ENCODE results near the gene CCT3. TPM values are rescaled to one million over a fixed set of nuclear protein-coding genes. Genes with fewer than 3 reads are reported as not detected.

CCT3 gene
- total and polyA plus RNA-seq, 2 experiments from 2014 or later, result 405 to 618 TPM

- DNase-seq (ENCODE audit: low spot score) (peak; percentile 95), ATAC-seq (peak; percentile 98)
- peak overlapping the region; percentile 48; the same call in 1 of the 2 replicates for H2AFZ ChIP-seq
- H3K36me3 ChIP-seq (ENCODE audit: insufficient read depth), result no peaks in the 10 kb centered on the region
- no peak overlapping the region for H3K27ac ChIP-seq (ENCODE audit: low read depth)
- H3K27me3 Mint-ChIP-seq (ENCODE audit: insufficient read depth, low read depth, poor library complexity), result peaks cover 6% of the 10 kb centered on the region
- H3F3A ChIP-seq (replicated peaks; ENCODE audit: low read depth), result peaks cover 5% of the 10 kb centered on the region
- peak overlapping the region; percentile 83 for H3K4me2 ChIP-seq
- H3K36me3 Mint-ChIP-seq (ENCODE audit: low read depth), result peaks cover 2% of the 10 kb centered on the region; the same call in 1 of the 3 replicates
- H3K4me1 Mint-ChIP-seq, result peaks cover 5% of the 10 kb centered on the region
- peak overlapping the region; percentile 81 for H3K4me3 Mint-ChIP-seq
- no peaks in the 10 kb centered on the region for H3K79me2 ChIP-seq (replicated peaks; ENCODE audit: insufficient read depth)
- TF ChIP-seq POLR2AphosphoS5 (IDR thresholded peaks at IDR 0.05; ENCODE audit: low read depth) (peak; percentile 67), ZNF331 (CRISPR knock-in tag; IDR thresholded peaks at IDR 0.05; ENCODE audit: low read depth) (no peak)
- no peaks in the 10 kb centered on the region for H3K27me3 ChIP-seq (ENCODE audit: insufficient read depth)
- no peaks in the 10 kb centered on the region for H3K9me3 Mint-ChIP-seq
- H3K9me2 ChIP-seq (ENCODE audit: insufficient read depth), result no peaks in the 10 kb centered on the region
- H4K20me1 ChIP-seq (replicated peaks; ENCODE audit: insufficient read depth), result 0 out of 2 replicates have a peak, but pooled peaks cover 2% of the 10 kb centered on the region
- peak overlapping the region; percentile 59 for H3K4me3 ChIP-seq
- H3K4me1 ChIP-seq (ENCODE audit: insufficient read depth), result no peaks in the 10 kb centered on the region; the same call in 1 of the 2 replicates
- peak overlapping the region; percentile 89 for H3K27ac Mint-ChIP-seq
These were observed 46.6 kb downstream of the CCT3 start for GRCh38 chr1:156291226-156292061.

DNA sequence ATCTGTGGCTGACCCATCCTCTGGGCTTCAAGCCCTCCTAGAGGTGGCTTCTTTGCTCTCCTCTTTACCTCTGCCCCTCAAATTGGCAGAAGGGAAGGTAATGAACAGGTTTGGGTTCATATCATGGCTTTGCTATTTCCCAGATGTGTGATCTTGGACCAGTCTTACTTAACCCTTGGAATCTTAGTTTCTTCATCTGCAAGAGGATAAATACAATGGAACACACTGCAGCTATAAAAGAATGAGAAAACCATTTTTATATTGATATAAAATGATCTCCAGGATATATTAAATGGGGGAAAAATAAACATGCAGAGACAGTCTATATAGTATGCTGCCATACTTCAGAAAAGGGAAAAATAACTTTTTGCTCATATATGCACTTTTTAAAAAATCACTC lies 48.2 kb downstream of the CCT3 start:
- H3K4me1 Mint-ChIP-seq, result peaks cover 3% of the 10 kb centered on the region
- Histone ChIP-seq H2AFZ (no peak overlapping the region), H3K36me3 (ENCODE audit: insufficient read depth) (no peaks in the 10 kb centered on the region), H3K9me2 (ENCODE audit: insufficient read depth) (no peaks in the 10 kb centered on the region), H3K27ac (ENCODE audit: low read depth) (no peak overlapping the region), H3F3A (replicated peaks; ENCODE audit: low read depth) (peaks cover 5% of the 10 kb centered on the region; the same call in 1 of the 2 replicates), H3K4me2 (no peak overlapping the region), H3K79me2 (replicated peaks; ENCODE audit: insufficient read depth) (no peaks in the 10 kb centered on the region), H4K20me1 (replicated peaks; ENCODE audit: insufficient read depth) (0 out of 2 replicates have a peak, but pooled peaks cover 2% of the 10 kb centered on the region), H3K4me3 (no peak overlapping the region), H3K27me3 (ENCODE audit: insufficient read depth) (no peaks in the 10 kb centered on the region), H3K4me1 (ENCODE audit: insufficient read depth) (no peaks in the 10 kb centered on the region; the same call in 1 of the 2 replicates)
- no peak overlapping the region for H3K27ac Mint-ChIP-seq
- H3K36me3 Mint-ChIP-seq (ENCODE audit: low read depth), result peaks cover 2% of the 10 kb centered on the region; the same call in 1 of the 3 replicates
- no peaks in the 10 kb centered on the region for H3K9me3 Mint-ChIP-seq
- no peak overlapping the region for H3K4me3 Mint-ChIP-seq
- peaks cover 9% of the 10 kb centered on the region for H3K27me3 Mint-ChIP-seq (ENCODE audit: insufficient read depth, low read depth, poor library complexity)
- DNase-seq (ENCODE audit: low spot score) (no peak), ATAC-seq (no peak)
- TF ChIP-seq POLR2AphosphoS5 (IDR thresholded peaks at IDR 0.05; ENCODE audit: low read depth), result no peak
- TF ChIP-seq, protein P1, sequence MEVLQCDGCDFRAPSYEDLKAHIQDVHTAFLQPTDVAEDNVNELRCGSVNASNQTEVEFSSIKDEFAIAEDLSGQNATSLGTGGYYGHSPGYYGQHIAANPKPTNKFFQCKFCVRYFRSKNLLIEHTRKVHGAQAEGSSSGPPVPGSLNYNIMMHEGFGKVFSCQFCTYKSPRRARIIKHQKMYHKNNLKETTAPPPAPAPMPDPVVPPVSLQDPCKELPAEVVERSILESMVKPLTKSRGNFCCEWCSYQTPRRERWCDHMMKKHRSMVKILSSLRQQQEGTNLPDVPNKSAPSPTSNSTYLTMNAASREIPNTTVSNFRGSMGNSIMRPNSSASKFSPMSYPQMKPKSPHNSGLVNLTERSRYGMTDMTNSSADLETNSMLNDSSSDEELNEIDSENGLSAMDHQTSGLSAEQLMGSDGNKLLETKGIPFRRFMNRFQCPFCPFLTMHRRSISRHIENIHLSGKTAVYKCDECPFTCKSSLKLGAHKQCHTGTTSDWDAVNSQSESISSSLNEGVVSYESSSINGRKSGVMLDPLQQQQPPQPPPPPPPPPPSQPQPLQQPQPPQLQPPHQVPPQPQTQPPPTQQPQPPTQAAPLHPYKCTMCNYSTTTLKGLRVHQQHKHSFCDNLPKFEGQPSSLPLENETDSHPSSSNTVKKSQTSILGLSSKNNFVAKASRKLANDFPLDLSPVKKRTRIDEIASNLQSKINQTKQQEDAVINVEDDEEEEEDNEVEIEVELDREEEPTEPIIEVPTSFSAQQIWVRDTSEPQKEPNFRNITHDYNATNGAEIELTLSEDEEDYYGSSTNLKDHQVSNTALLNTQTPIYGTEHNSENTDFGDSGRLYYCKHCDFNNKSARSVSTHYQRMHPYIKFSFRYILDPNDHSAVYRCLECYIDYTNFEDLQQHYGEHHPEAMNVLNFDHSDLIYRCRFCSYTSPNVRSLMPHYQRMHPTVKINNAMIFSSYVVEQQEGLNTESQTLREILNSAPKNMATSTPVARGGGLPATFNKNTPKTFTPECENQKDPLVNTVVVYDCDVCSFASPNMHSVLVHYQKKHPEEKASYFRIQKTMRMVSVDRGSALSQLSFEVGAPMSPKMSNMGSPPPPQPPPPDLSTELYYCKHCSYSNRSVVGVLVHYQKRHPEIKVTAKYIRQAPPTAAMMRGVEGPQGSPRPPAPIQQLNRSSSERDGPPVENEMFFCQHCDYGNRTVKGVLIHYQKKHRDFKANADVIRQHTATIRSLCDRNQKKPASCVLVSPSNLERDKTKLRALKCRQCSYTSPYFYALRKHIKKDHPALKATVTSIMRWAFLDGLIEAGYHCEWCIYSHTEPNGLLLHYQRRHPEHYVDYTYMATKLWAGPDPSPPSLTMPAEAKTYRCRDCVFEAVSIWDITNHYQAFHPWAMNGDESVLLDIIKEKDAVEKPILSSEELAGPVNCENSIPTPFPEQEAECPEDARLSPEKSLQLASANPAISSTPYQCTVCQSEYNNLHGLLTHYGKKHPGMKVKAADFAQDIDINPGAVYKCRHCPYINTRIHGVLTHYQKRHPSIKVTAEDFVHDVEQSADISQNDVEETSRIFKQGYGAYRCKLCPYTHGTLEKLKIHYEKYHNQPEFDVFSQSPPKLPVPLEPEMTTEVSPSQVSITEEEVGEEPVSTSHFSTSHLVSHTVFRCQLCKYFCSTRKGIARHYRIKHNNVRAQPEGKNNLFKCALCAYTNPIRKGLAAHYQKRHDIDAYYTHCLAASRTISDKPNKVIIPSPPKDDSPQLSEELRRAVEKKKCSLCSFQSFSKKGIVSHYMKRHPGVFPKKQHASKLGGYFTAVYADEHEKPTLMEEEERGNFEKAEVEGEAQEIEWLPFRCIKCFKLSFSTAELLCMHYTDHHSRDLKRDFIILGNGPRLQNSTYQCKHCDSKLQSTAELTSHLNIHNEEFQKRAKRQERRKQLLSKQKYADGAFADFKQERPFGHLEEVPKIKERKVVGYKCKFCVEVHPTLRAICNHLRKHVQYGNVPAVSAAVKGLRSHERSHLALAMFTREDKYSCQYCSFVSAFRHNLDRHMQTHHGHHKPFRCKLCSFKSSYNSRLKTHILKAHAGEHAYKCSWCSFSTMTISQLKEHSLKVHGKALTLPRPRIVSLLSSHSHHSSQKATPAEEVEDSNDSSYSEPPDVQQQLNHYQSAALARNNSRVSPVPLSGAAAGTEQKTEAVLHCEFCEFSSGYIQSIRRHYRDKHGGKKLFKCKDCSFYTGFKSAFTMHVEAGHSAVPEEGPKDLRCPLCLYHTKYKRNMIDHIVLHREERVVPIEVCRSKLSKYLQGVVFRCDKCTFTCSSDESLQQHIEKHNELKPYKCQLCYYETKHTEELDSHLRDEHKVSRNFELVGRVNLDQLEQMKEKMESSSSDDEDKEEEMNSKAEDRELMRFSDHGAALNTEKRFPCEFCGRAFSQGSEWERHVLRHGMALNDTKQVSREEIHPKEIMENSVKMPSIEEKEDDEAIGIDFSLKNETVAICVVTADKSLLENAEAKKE (CRISPR knock-in tag; IDR thresholded peaks at IDR 0.05), result no peak
- no peak for TF ChIP-seq NANOG (IDR thresholded peaks at IDR 0.05; ENCODE audit: borderline replicate concordance)

Measured in GM23338 (cell line).